ENCODE measurements around the gene CARNS1.

- TF ChIP-seq CTCF (IDR thresholded peaks at IDR 0.05; ENCODE audit: poor library complexity) (no peak), EZH2phosphoT487 (IDR thresholded peaks at IDR 0.05; ENCODE audit: low read depth, severe bottlenecking, unreplicated experiment) (no peak)
These were observed 6.1 kb downstream of the CARNS1 start for GRCh38 chr11:67421430-67422031.

Measured in hepatocyte (in vitro differentiated cells).